HCT116 (cell line): ENCODE measurements around the gene KAZN.

ENCODE experiments used
- ATF3 ChIP-seq: IDR thresholded peaks from 2 replicates; pipeline ENCODE4 v1.6.1; 2012
- CBX3 ChIP-seq: IDR thresholded peaks from 2 replicates; pipeline ENCODE4 v1.6.1; 2012; ENCODE audit warnings: low read depth
- CTCF ChIP-seq, 3 experiments: fragments of 200-600 bp in 1 of 3; sonication (generic) in 1 of 3; IDR thresholded peaks in 2 of 3; conservative IDR thresholded peaks in 1 of 3; 2 replicates each; pipeline ENCODE4 v1.5.1; 2012 to 2017; ENCODE audit warnings: low read depth in 2 of 3, low read length in 2 of 3, antibody characterized with exemption in 1 of 3, borderline replicate concordance in 1 of 3, control low read depth in 1 of 3, mild to moderate bottlenecking in 1 of 3, mixed read lengths in 1 of 3, mixed run types in 1 of 3, moderate library complexity in 1 of 3; ENCODE audit not compliant: insufficient read depth in 1 of 3
- EZH2 ChIP-seq: fragments of 200-600 bp; sonication (generic); IDR thresholded peaks from 2 replicates; pipeline ENCODE4 v1.6.1; 2017; ENCODE audit warnings: antibody characterized with exemption, mixed run types
- EZH2phosphoT487 ChIP-seq: fragments of 200-600 bp; IDR thresholded peaks from 2 replicates; pipeline ENCODE4 v1.6.1; 2018; ENCODE audit warnings: antibody characterized with exemption, borderline replicate concordance
- JUND ChIP-seq: IDR thresholded peaks from 2 replicates; pipeline ENCODE4 v1.6.1; 2012
- MAX ChIP-seq: IDR thresholded peaks from 2 replicates; pipeline ENCODE4 v1.6.1; 2012
- POLR2A ChIP-seq: IDR thresholded peaks from 2 replicates; pipeline ENCODE4 v1.7.0; 2011; ENCODE audit warnings: borderline replicate concordance; ENCODE audit not compliant: insufficient read depth, insufficient read length; ENCODE audit errors: extremely low read depth
- POLR2AphosphoS5 ChIP-seq: IDR thresholded peaks from 2 replicates; pipeline ENCODE4 v1.6.1; 2011; ENCODE audit warnings: mild to moderate bottlenecking, low read depth, low read length, moderate library complexity
- RAD21 ChIP-seq: IDR thresholded peaks from 2 replicates; pipeline ENCODE4 v1.6.1; 2012; ENCODE audit warnings: low read depth, mild to moderate bottlenecking
- SRF ChIP-seq: IDR thresholded peaks from 2 replicates; pipeline ENCODE4 v1.6.1; 2012; ENCODE audit warnings: low read depth
- TCF7L2 ChIP-seq: IDR thresholded peaks from 2 replicates; pipeline ENCODE4 v1.7.0; 2011; ENCODE audit warnings: borderline replicate concordance, inconsistent platforms; ENCODE audit not compliant: insufficient read depth, insufficient read length; ENCODE audit errors: extremely low read depth

GRCh38 chr1:15058261-15058660 lies 459.8 kb downstream of the KAZN start:
- TF ChIP-seq SRF (no peak), POLR2A (no peak), RAD21 (no peak), CTCF (IDR thresholded peaks at IDR 0.05 in 2 of 3, conservative IDR thresholded peaks at IDR 0.05 in 1 of 3; ENCODE audit: borderline replicate concordance in 1 of 3, insufficient read depth in 1 of 3, low read depth in 2 of 3, low read length in 2 of 3) (no peak), TCF7L2 (no peak), CBX3 (no peak), EZH2 (no peak), EZH2phosphoT487 (no peak), POLR2AphosphoS5 (no peak), JUND (no peak), MAX (no peak), ATF3 (no peak)
